GM21723 (cell line): ENCODE data around the gene PTPN21.

ENCODE experiments used
- ATAC-seq: cut with Tn5 transposase; IDR thresholded peaks from one replicate; pipeline ENCODE4 v1.9.1; 2021; ENCODE audit warnings: mild to moderate bottlenecking, moderate library complexity; ENCODE audit not compliant: unreplicated experiment

The PTPN21 gene

DNA sequence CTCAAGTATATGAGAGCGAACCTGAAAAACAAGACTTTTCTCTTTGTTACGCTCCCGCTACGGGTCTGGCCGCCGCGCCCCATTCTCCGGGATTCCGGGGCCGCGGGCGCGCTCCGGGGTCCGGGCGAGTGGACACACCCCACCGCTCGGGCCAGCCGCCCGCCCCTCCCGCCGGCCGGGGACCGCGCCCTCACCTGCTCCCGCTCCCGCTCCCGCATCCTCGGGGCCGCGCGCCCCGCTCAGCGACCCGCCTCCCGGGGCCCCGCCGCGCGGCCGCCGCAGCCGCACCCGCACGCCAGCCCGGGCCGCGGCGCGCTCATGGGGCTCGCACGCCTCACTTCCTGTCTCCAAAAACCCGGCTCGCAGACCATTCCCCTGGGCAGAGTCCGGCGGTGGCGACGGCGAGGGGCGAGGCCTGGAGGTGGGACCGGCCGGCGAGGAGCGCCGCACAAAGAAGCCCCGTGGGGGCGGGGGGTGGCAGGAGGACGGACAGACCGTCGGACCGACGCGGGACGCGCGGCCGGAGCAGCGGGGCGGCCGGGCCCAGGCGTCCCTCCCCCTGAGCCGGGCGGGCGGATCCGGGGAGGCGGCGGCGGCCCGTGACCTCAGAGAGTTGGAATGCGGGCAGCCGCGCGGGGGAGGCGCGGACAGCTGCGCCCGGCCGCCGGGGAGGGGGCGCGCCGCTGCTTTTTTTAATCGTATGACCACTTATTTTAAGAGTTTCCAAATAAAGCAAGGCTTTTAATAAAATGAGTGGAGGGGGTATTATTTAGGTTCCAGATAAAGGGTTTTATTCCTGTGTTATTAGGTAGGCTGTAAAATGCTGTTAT, at the start of gene PTPN21:
Gene PTPN21, minus strand, starts transcription at position 551 of the 830 bp plus-strand sequence. CDS start 4,590 bp downstream, outside the sequence.
- ATAC-seq: peak; percentile 51

DNA sequence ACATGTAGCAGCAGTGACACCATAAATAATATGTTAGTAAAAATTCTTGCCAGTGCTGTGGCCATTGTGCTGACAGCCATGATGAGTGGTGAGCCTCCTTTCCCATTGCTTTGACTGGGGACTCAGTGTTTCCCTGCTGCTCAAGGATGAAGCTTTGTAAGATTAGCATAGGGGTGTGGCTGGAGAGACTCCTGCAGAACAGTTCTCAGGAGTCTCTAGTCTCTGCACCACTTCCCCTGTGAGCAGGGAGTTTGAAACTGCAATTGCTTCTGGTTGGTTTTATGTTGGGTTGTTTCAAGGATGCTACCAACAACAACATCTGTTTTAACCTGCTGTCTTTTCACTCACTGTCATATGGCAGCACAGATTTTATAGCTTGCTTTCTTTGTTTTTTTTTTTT, 49.4 kb upstream of the PTPN21 start:
- ATAC-seq: no peak

DNA sequence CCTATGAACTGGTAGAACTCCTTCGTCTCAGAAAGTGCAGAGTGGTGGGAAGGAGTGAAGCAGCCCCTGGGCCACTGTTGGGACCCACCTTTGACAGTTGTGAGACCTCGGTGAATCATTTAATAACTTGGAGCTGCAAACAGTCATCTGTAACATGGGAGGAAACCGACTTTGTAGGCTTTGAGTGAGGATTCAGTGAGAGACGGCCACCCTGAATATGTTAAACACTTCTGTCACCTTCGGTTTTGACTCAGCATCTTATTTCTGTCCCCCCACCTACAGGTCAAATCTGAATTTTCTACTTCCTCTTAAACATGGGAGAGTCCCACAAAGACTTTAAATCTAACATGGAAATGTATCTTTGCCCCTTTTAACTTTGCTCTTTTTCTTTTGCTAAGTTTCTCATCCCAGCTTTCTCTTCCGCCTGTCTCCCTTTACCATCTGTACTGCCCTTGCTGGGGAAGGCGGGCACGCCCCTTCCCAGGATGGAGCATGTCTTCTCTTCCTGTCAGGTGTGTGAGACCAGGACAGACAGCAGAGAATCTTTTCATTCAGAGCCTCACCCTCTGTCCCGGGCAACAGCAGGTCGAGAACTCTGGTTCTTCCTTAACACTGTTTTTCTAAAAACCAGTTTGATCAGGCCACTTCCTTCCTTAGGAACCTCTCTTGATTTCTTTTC, 45.1 kb upstream of the PTPN21 start:
- ATAC-seq: peak; percentile 90

DNA sequence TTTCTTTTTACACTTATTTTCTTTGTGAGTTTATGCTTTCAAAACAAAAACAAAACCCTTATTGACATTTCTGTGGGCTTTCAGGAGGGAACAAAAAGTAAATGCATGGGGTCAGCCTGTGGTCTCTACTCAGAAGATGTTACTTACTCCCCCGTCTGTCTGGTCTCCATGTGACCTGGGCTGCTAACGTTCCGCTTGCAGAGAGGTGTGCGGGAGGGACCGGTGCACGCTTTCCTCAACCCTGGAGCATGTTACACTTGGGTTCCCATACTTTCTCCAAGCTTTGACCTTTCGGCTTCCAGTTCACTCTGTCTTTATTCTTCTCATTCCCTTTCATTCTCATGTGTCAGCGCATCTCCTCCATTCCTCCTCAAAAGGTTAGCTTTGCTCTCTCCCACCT, 44.5 kb upstream of the PTPN21 start:
- ATAC-seq: peak; percentile 50

DNA sequence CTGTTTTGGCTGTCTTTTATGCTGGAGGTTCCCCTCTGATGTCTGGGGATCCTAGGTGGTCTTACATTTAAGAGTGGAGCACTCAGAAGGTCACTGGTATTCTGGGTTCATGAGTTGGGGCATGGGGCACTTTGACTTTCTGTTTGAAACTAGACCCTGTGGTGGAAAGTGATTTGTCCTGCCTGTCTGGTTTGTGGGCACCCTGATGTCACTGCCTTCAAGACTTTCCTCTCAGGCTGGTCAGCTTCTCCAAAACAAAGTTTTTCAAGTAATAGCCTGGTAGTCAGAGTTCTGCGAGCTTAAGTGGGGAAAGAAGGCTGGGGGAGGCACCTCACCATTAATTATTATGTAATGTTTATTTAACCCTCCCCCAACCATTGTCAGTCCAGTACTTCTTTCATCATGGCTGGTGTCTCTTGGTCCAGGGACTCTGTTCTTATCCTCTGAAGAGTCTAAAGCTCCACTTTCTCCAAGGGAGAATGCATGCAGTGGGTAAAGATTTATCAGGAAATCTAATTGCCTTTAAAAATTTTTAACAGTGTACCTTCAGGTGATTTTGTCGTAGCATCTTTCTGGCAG, 43.4 kb upstream of the PTPN21 start:
- ATAC-seq: no peak

DNA sequence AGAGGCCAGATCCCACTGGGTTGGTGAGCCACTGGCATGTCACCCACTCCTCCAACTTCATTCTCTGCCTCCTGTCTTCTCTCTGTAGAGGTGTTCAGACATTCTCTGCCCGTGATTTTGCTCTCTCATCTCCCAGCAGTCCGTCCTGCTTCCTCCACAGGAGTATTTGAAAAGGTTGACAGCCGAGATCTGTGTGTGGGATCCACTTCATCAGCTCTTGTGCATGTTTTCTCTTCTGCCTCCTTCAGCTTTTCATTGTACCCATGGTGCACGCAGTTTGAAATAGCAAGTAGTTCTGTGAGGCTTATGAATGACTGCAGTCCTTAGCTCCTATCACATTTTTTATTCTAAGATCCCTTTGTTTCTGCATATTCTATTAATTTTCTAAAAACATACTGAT, 42.8 kb upstream of the PTPN21 start:
- no peak for ATAC-seq

DNA sequence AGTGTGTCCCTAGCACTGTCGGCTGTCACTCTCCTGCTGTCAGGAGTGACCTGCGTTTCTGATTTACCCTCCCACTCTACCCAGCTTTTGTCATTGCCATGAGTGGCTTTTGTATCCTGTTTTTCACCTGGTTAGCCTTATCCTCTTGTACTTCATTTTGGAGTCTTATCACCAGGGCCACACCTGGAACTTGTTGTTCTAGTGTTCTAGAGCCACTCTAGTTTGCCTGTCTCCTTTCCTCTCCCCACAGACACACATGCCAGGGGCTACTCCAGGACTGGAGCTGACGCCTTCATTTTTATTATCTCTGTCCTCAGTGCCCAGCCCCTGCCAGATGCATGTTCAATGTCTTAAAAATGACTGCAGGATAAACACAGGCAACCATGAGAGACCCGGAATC, 42.2 kb upstream of the PTPN21 start:
- no peak for ATAC-seq

DNA sequence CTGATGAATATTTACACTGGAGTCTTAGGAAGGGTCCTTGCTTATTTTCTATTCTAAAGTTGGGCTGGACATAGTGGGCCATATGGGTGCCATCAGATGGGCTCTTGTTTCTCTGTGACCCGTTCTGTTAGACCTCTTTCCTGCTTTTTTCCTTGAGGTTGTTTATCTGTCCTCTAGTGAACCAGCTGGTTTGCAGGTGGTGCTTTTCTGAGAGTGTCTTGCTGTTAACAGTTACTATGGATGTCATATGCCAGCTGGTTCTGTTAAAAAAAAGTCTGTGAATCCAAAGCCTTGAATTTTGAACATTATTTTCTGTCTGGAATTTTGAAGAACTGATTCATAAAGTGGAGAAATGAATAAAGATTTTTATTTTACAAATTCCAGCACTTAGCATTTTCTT, 37.2 kb upstream of the PTPN21 start:
- no peak for ATAC-seq

DNA sequence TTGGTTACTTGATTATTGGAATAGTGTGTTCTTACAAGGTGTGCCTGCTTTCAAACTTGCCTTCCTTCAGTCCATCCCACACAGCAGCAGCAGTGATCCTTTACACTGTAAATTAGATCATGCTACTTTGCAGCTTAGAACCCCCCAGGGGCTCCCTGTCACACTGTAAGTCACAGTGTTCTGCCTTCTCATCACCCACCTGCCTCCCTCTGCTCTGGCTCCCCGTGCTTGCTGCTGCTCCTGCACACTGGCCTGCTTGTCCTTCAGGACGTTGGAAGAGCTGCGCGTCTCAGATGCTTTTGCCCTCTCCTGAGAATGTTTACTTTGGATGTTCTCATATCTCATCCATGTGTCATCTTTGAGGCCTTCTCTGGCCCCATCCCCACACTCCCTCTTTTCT, 35.4 kb upstream of the PTPN21 start:
- ATAC-seq: no peak

DNA sequence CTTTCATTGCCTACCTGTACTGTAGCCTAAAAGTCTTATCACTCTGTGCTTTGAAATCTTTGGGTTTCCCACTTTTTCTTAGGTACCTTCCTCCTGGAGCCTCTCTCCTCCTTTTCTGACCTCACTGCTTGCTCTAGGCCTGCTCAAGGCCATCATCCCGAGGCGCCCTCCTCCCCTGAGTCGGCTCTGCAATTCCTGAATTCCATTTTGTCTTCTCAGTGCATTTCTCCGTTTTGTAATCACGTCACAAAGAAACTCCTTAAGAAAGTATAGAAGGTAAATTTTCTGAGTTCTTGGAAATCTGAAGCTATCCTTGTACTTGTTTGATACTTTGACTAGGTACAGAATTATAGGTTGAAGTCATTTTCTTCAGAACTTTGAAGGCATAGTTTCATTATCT, 33.3 kb upstream of the PTPN21 start:
- no peak for ATAC-seq

DNA sequence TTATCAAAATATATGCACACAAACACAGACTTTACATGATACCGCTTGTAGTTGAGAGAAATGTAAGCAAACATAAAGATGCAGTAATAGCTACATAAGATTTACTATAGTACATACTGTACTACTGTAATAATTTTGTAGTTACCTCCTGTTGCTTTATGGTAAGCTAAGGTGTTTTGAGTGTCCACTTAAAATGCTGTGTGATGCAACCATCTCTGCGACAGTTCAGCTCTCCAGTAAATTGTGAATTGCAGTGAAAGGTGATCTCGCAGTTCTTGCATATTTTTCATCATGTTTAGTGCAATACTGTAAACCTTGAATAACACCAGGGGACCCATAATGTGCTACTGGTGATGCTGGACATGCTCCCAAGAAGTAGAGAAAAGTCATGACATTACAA, 29.6 kb upstream of the PTPN21 start:
- no peak for ATAC-seq

DNA sequence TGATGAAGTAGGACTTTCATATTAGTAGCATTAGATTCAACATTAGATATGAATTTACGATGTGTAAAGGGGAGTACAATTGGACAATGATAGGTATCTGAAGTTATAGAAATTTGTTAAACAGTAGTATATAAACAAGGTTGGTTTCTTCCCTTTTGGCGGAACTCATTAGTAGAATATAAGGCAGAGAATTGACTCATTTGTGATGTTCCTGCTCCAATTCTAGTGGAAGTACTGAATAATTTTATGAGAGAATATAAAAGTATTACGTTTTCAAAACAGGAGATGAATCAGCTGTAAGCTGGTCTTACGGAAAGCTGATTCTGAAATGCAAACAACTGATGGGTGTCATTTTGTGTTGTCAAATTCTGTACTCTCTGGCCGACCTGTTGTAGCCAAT, 21.4 kb upstream of the PTPN21 start:
- ATAC-seq: no peak

DNA sequence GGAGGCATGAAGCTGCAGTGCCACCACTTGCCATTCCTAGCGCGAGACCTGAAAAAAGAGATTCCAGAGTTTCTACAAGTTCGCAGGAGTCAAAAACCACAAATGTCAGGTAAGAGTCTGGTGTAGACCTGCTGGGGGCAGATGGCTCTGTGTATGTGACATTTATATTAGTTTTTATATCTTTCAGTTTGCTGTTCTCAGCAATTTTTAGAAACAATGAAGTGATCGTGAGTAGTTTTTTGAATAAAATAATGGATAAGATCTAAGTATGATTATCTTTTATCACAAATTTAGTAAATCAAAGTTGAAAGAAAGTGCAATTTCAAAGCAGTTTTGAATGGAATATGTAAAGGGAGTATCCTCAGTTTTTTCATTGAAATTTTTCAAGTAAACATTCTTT, 17.3 kb upstream of the PTPN21 start:
- no peak for ATAC-seq

DNA sequence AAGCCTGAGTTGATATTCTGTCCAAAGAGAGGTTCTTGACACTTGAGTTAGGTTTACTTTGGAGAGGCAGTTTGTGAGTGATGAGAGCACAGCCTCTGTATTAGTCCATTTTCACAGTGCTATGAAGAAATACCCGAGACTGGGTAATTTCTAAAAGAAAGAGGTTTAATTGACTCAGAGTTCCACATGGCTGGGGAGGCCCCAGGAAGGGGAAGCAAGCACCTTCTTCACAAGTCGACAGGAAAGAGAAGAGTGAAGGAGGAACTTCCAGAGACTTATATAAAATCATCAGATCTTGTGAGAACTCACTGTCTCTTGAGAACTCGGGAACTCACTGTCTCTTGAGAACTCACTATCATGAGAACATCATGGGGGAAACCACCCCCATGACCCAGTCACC, 13.4 kb upstream of the PTPN21 start:
- no peak for ATAC-seq

DNA sequence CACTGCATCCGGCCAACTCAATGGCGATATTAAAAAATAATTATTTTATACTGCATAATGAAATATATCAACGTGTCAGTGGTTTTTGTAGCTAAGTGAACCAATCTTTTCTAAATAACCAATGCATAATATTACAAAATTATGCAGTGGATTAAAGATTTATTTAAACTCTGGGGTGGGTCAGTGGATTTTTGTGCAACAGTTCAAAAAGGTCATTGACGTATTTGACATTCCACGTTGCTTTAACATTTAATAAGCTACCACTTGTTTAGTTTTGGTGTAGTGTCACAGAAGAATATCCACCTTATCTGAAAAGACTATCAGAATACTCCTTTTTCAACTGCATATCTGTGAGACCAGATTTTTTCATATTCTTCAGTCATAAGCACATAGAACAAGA, 10.6 kb upstream of the PTPN21 start:
- no peak for ATAC-seq

DNA sequence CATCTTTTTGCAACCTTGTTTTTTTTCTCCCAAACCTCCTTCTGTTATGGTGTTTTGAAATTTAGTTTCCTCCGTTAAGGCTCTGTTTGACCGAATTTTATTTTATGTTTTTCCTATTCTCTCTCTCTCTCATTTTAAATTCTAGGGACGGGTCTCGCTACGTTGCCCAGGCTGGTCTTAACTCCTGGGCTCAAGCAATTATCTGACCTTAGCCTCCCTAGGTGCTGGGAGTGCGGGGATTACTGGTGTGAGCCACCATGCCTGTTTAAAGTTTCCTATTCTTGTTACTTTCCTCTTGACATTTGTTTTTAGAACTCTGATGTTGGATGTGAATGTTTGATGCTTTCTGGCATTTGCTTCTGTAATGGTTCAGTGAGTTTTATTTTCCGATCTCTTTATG, 9.0 kb upstream of the PTPN21 start:
- ATAC-seq: no peak

DNA sequence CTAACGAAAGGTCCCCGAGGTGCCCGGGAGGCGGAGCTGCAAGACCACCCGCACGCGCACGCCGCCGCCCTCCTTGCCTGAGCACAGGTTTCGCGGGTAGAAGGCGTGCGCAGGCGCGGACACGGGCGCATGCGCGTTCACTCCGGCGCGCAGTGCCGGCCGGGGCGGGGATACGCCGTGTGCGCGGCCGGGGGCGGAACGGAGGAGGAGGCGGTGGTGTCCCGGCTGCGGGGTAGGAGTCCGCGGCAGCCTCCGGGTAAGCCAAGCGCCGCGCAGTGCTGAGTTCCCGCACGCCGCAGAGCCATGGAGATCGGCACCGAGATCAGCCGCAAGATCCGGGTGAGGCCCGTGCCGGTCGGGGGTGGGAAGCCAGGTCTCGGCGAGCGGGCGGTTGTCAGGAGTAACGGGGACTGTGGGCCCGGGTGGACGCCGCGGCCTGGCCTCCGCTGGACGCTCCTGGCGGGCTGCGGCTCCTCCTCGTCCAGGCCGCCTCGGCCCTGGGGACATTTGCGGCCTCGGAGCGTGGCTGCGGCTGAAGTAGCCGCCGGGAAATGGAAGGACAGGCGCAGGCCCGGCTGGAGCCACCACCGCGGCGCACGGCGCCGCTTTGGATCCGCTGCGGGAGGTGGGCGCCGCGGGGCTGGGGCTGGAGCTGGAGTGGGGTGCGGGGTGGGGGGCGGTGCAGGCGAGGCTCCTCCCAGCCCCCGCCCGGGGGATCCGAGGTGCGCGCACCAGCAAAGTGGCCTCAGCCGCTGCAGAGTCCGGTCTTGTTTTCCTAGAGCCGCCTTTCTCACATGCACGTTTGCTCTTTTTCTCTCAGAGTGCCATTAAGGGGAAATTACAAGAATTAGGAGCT, 8.3 kb upstream of the PTPN21 start, which contains the start of gene ZC3H14:
Gene ZC3H14, plus strand, starts transcription at position 207 of the 856 bp plus-strand sequence. Its CDS starts 97 bp downstream, at position 304.
- peak; percentile 94 for ATAC-seq

DNA sequence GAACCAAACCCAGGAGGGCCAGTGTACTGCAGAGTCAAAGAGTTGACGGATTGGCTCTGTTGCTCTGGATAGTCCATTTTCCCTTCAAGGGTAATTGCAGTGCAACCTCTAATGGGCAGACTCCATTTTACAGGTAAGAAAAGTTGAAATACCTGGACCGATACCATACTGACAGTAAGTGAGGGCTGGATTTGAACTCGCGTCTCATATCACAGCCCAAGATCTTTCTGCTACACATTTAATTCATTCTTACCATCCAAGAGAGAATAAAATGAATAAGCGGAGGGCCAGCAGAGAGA, 7.7 kb upstream of the PTPN21 start:
- ATAC-seq: no peak

DNA sequence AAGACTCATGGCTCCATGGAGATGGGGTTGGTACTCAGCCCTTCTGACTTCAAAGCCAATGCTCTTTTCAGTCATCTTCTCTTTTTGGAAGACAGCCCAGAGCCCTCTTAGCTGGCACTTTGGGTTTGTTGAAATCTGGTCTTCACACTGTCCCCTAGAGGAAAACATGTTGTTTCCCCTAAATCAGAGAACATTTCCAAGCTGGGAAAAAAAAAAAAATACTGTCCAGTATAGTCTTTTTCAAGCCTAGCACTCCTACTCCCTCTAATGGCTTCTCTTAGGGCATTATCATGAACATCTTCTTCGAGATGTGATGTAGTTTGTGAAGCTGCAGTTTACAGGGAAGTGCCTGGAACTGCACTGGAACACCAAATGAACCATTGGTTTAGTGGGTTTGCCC, 5.0 kb upstream of the PTPN21 start:
- ATAC-seq: no peak

DNA sequence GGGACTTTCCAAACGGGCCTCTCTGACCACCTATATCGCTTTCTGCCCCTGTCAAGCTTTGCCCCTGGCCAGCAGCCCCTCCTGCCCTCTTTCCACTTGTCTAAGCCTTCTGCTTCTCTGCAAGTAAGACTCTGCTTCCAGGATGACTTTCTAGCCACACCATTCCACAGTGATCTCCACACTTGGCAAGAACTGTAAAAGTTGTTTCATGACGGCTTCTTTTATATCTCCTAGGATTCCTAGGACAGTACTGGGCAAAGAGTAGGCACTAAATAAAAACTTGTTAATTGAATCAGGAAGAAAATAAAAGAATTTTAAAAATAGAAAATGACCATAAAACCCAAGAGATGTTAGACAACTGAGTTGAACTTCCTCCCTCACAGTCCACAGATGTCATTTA, 1.8 kb upstream of the PTPN21 start:
- no peak for ATAC-seq

DNA sequence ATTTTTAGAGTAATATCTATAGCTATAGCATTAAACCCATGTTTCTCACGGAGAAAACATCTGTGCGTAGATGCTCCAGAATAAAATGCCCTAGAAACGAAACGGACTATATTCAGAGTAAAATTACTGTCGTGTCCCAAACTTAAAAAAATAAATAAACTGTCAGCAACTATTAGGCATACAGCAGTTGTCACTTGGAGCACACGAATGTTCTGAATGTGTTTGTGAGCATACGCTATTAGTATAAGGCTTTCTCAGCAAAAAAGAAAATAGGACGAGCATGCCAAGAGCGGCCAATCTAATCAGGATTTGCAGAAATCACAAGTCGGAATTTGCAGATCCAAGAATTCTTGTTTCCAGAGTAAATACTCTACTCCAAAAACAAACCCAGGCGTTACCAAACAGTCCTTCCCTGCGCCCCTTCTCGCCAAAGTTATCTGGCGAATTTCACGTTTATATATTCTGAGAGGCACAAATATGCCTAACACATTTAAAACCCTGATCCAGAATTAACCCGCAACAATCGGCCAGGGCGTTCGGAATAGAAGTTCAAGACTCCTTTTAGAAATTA, 836 bp downstream of the PTPN21 start:
- ATAC-seq: no peak
